ENCODE results near the gene TTC39C.

Gene TTC39C

DNA sequence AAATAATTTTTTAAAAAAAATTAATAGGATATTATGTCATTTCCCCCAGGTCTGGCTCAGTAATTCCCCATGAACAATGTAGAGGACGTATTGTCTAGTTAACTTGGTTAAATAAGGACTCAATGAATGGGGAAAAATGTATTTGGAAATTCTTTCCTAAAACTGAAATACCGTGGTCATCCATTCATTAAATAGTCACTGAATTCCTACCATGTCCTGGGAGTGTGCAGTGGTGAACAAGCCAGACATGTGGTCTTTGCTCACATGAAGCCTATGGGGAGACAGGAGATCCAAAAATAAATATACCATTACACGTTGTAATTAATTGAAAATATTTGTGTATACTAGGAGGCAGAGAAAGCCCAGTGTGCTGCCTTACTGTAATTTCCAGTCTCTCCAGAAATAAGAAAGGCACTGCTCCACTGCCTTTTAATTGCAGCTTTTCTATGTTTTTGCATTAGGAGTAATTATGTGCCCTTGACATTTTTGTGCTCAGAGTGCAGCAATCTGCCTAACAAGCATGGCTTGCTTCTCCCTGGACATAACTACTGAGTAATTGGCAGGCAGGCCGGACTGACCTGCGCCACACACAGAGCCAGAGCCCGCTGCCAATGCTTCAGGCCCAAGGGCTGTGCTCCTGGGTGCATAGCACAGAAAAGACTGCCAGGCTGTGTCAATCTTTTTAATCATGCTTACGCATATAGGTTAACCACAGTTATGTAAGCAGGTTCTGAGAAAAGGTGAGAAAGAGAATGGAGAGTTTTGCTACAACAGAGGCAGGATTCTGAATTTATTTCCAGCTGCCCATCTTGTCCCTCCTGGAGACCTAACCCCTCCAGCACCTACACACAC, 22.2 kb upstream of the TTC39C start:
- TF ChIP-seq, protein P1, sequence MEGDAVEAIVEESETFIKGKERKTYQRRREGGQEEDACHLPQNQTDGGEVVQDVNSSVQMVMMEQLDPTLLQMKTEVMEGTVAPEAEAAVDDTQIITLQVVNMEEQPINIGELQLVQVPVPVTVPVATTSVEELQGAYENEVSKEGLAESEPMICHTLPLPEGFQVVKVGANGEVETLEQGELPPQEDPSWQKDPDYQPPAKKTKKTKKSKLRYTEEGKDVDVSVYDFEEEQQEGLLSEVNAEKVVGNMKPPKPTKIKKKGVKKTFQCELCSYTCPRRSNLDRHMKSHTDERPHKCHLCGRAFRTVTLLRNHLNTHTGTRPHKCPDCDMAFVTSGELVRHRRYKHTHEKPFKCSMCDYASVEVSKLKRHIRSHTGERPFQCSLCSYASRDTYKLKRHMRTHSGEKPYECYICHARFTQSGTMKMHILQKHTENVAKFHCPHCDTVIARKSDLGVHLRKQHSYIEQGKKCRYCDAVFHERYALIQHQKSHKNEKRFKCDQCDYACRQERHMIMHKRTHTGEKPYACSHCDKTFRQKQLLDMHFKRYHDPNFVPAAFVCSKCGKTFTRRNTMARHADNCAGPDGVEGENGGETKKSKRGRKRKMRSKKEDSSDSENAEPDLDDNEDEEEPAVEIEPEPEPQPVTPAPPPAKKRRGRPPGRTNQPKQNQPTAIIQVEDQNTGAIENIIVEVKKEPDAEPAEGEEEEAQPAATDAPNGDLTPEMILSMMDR (IDR thresholded peaks at IDR 0.05; ENCODE audit: control insufficient read depth, insufficient read depth, low read depth, low read length, missing control alignments) = no peak
- H3K4me3 ChIP-seq (ENCODE audit: control insufficient read depth, low read depth, low read length) = no peak overlapping the region
- DNase-seq (ENCODE audit: low read depth) = no peak

DNA sequence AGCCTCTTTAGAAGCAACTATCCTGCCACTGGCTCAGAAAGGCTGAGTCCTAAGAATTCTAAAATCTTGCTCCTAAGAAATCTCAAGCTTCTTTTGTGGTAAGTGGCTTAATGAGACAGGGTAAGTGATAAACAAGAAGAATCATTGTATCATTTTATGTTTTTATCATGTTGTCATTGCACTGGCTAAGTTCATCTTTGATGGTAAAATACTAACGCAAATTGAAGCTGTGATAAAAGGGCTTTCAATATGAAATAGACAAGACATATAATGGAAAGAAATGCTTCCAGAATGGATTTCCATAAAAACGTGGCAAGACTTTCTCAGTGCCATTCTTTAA, 21.6 kb upstream of the TTC39C start:
- DNase-seq (ENCODE audit: low read depth) = no peak
- no peak overlapping the region for H3K4me3 ChIP-seq (ENCODE audit: control insufficient read depth, low read depth, low read length)
- TF ChIP-seq, protein P1 (IDR thresholded peaks at IDR 0.05; ENCODE audit: control insufficient read depth, insufficient read depth, low read depth, low read length, missing control alignments) = no peak

DNA sequence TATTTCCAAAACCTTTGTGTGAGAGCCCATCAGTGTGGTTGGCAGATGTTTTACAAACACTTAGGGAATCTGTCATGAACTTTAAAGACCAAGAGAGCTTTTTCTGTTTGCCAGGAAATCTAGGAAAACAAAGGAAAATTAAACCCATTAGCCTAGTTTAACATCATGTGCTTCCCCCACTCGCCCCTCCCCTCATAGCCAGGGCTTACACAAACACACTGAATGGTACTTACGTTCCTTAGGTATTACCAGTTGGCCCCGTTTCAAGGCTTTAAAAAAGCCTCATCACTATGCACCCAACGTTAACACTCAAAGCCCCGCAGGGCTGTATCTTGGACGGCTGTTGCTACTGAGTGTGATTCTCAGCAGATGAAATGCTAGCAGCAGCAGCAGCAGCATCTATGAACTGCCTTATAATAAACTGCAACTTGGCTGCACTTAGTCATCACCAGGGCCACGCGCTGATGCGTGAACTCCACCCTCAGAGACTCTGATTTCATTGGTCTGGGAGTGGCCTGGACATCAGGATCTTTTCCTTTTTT, 20.1 kb upstream of the TTC39C start:
- peak; percentile 78 for DNase-seq (ENCODE audit: low read depth)

DNA sequence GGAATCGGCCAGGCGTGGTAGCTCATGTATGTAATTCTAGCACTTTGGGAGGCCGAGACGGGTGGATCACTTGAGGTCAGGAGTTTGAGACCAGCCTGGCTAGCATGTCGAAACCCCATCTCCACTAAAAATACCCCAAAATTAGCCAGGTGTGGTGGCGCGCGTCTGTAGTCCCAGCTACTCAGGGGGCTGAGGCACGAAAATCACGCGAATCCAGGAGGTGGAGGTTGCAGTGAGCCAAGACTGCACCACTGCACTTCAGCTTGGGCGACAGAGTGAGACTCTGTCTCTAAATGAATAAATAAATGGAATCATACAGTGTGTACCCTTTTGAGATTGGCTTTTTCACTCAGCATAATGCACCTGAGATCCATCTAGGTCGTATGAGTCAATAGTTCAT, 19.4 kb upstream of the TTC39C start:
- TF ChIP-seq, protein P1 (IDR thresholded peaks at IDR 0.05; ENCODE audit: control insufficient read depth, insufficient read depth, low read depth, low read length, missing control alignments) = no peak
- no peak for DNase-seq (ENCODE audit: low read depth)
- H3K4me3 ChIP-seq (ENCODE audit: control insufficient read depth, low read depth, low read length) = no peak overlapping the region

More for the DNA sequence above, 20.1 kb upstream of the TTC39C start:
- no peak overlapping the region for H3K4me3 ChIP-seq (ENCODE audit: control insufficient read depth, low read depth, low read length)
- TF ChIP-seq, protein P1 (IDR thresholded peaks at IDR 0.05; ENCODE audit: control insufficient read depth, insufficient read depth, low read depth, low read length, missing control alignments) = no peak

DNA sequence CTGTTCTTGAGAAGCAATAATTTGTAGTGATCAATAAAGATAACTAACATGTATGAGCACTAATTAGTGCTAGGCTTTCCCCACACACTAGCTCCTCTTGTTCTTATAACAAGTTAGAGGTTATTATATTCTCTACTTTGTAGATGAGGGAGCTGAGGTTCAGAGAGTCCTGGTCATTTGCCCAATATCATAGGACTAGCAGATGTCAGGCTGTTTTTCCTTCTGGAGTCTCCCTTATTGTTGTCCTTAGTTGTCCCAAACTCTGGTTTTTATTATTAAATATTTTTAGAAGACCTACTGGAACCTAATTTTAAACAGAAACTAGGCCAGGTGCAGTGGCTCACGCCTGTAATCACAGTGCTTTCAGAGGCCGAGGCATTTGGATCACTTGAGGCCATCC, 16.5 kb upstream of the TTC39C start:
- TF ChIP-seq, protein P1 (IDR thresholded peaks at IDR 0.05; ENCODE audit: control insufficient read depth, insufficient read depth, low read depth, low read length, missing control alignments) = no peak
- no peak for DNase-seq (ENCODE audit: low read depth)

DNA sequence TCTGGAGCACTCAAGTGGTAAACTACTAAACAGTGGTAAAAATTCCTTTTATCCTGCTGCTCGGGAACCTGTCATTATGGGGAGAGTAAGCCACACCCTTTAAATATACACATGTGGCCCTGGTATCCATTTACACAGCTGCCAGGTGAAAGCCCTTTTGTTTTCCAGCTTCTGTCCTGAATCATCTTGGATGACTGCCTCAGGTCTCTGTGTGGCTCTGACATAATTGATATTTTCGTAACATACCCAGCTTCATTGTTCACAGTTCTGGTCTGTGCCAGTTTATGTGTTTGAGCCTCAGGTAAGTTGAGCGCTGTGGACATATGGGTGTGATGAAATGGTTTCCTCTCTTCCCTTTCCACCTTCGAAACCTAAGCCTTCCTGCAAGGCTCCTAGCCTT, 15.7 kb upstream of the TTC39C start:
- H3K4me3 ChIP-seq (ENCODE audit: control insufficient read depth, low read depth, low read length) = no peak overlapping the region
- TF ChIP-seq, protein P1 (IDR thresholded peaks at IDR 0.05; ENCODE audit: control insufficient read depth, insufficient read depth, low read depth, low read length, missing control alignments) = no peak
- no peak for DNase-seq (ENCODE audit: low read depth)

More for the DNA sequence above, 16.5 kb upstream of the TTC39C start:
- H3K4me3 ChIP-seq (ENCODE audit: control insufficient read depth, low read depth, low read length) = no peak overlapping the region
